Bronchial epithelial cell (primary cell): ENCODE measurements around the gene HTT. TPM values are rescaled to one million over a fixed set of nuclear protein-coding genes. Genes with fewer than 3 reads are reported as not detected.
A peak's percentile ranks its signal among the peaks of the same experiment; 100 is the strongest.

Source experiments
- DNase-seq: peaks from one replicate; pipeline ENCODE4 v3.0.0-alpha.2; 2010; ENCODE audit warnings: low read depth
- FAIRE-seq: peaks from 2 replicates; lab custom pipeline; 2011; peaks lifted over from hg19 to GRCh38; lab: Jason Lieb, UNC
- H3K27me3 ChIP-seq: 2 replicates; pipeline ENCODE4 v1.5.1; 2011; ENCODE audit warnings: low read length; ENCODE audit not compliant: control insufficient read depth, insufficient read depth
- H3K36me3 ChIP-seq: 2 replicates; pipeline ENCODE4 v1.5.1; 2011; ENCODE audit warnings: low read length; ENCODE audit not compliant: control insufficient read depth, insufficient read depth
- H3K4me3 ChIP-seq: 2 replicates; pipeline ENCODE4 v1.5.1; 2011; ENCODE audit warnings: mild to moderate bottlenecking, low read depth, low read length, control low read depth
- total RNA-seq: library from RNA; depleted of rRNA; stranded (reverse); fragments of >200 nt; gene quantifications from 2 replicates; pipeline ENCODE4 v1.2.1, GENCODE V29; 2014
- TF ChIP-seq, protein P1 (sequence below): IDR thresholded peaks from 2 replicates; pipeline ENCODE4 v1.5.1; 2011; ENCODE audit warnings: mild to moderate bottlenecking, moderate library complexity, low read length, control low read depth, inconsistent platforms; ENCODE audit not compliant: insufficient read depth, severe bottlenecking

HTT gene
- total RNA-seq, 1 donor from 2014 or later: 24.0 TPM

DNA sequence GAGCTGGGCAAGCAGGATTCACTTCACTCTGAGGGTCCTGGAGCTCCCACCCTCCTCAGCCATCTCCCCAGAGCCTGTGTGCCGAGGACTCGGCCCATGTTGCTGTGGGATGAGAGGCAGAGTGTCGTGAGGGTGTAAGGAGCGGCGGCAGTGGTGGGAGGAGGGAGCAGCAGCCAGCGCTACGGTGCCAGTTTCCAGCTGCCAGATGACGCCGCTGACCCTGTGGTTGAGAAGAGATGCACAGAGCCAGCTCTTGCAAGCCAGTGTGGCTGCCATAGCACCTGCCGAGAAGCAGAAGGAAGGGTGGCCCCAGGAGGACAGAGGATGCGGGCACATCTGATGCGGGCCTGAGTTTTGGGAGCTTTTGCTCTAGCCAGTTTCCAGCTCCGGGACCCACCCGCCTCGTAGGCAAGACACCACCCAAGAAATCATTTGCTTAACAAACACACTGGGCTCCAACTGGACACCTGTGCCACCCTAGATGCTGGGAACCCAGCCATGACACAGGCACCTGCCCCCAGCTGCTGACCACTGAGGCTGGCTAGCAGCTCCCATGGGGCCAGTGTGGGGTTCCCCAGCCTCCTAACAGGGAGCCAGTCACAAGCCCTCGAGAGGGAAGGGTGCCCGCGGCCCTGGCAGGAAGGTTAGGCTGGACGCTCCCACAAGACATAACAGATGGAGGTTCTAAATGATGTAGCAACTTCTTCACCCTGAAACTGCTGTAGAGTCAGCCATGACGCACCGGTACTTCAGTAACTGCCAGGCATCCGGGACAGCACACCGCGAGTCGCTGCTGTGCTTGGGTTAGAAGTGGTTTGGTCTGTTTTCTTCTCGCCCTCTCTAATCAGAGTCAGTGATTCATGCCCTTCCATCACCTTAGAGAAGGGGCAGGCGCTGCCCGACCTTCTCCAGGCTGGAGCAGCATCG lies 183.3 kb downstream of the HTT start:
- TF ChIP-seq, protein P1, sequence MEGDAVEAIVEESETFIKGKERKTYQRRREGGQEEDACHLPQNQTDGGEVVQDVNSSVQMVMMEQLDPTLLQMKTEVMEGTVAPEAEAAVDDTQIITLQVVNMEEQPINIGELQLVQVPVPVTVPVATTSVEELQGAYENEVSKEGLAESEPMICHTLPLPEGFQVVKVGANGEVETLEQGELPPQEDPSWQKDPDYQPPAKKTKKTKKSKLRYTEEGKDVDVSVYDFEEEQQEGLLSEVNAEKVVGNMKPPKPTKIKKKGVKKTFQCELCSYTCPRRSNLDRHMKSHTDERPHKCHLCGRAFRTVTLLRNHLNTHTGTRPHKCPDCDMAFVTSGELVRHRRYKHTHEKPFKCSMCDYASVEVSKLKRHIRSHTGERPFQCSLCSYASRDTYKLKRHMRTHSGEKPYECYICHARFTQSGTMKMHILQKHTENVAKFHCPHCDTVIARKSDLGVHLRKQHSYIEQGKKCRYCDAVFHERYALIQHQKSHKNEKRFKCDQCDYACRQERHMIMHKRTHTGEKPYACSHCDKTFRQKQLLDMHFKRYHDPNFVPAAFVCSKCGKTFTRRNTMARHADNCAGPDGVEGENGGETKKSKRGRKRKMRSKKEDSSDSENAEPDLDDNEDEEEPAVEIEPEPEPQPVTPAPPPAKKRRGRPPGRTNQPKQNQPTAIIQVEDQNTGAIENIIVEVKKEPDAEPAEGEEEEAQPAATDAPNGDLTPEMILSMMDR: no peak
- Histone ChIP-seq H3K27me3 (peaks cover 3% of the 10 kb centered on the region), H3K36me3 (no peaks in the 10 kb centered on the region), H3K4me3 (no peak overlapping the region)
- peak; percentile 95 for FAIRE-seq
- DNase-seq: peak; percentile 83

DNA sequence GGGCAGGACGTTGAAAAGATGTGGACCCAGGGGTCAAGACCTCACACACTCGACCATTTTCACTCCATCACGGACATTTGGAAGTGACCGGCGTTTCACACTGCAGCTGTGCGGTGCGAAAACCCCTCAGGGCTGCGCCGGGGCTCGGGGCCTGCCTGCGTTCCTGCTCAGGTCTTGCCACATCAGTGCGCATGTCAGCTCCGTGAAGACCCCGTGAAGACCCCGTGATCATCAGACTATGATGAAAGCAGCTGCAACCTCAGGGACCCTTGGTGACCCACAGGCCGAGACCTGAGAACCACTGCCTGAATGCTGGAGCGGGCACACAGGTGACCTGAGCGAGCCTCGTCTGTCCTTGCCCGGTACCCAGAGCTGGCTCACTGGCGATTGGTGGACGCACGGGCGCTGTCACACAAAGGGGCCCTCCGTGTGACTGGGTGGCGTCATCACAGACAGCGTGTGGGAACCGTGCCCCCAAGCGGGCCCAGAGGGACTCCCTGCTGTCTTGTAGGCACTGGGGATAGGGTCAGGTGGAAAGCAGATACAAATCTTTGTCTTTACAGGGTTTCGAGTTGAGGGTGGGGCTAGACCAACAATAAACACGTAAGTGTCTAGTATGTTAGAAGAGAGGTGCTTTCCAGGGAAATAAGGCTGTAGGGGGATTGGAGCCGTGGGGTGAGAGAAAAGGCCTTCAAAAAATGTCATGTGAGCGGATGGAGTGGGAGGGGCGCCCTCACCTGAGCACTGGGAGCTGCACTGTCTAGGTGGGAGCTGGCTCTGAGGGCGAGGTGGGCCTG lies 187.1 kb downstream of the HTT start:
- FAIRE-seq (no peak), DNase-seq (no peak)
- TF ChIP-seq, protein P1: no peak
- no peak overlapping the region for H3K4me3 ChIP-seq
- H3K36me3 ChIP-seq: no peaks in the 10 kb centered on the region
- peaks cover 6% of the 10 kb centered on the region for H3K27me3 ChIP-seq

GRCh38 chr4:3262208-3263052 lies 187.9 kb downstream of the HTT start:
- DNase-seq (no peak), FAIRE-seq (peak; percentile 13)
- Histone ChIP-seq H3K36me3 (no peaks in the 10 kb centered on the region), H3K27me3 (peaks cover 6% of the 10 kb centered on the region), H3K4me3 (no peak overlapping the region)
- TF ChIP-seq, protein P1: no peak

DNA sequence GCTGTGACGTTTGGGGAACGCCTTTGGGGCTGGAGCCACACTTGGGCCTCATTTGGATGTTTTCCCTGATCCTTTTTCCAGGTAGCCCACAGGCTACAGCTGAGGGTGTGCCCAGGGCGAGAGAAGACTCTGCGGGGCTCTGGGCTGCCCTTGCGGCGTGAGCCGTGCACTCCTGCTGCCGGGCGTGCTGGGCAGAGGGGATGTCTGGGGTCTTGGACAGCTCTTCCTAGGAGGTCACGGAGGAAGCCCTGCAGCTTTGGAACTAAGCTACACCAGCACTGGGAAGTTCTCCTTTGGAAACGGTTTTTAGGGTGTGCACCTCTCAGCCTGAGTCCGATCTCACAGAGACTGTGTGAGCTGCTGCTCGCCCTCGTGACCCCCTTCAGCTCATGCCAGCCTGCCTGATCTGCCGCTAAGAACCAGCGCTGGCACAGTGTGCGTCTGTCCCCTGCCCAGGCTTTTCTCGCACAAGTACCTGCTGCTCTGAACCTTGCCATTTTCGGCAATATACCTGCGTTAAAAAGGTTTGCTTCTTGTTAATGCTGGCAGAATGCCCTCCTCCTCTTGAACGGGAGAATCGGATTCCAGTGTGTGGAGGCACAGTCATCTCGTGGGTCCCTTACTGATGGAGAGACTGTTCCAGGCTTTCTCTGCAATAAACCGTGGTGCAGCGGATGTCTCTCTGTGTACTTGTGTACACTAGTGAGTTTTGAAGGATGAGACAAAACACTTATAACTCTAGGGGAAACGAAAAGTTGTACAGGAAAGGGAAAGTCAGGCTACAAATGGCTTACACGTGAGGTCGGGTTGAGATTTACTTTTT lies 188.8 kb downstream of the HTT start:
- no peak for DNase-seq
- peak; percentile 43 for FAIRE-seq
- no peaks in the 10 kb centered on the region for H3K36me3 ChIP-seq
- H3K4me3 ChIP-seq: no peak overlapping the region
- peaks cover 6% of the 10 kb centered on the region for H3K27me3 ChIP-seq
- TF ChIP-seq, protein P1: no peak

DNA sequence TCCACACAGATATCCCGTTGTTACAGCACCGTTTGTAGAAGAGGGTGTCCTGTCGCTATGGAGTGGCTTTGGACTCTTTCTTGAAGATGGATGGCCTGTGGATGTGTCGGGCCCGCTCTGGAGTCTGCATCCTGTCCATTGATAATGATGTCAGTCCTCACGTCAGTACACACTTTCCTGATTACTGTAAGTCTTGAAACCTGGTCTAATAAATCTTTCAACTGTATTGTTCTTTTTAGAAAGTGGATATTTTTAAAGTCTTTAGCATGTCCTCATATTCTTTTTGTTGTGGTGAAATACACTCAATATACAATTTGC lies 189.4 kb downstream of the HTT start:
- Histone ChIP-seq H3K27me3 (peaks cover 6% of the 10 kb centered on the region), H3K36me3 (no peaks in the 10 kb centered on the region), H3K4me3 (no peak overlapping the region)
- TF ChIP-seq, protein P1: no peak
- FAIRE-seq (no peak), DNase-seq (no peak)
